Measurements from ENCODE around the gene PLA2R1. TPM values are rescaled to one million over a fixed set of nuclear protein-coding genes. Genes with fewer than 3 reads are reported as not detected.

PLA2R1 gene
- total and polyA plus RNA-seq, 2 donors (not counting 1 experiment from before 2014, with no cell fraction given): 8.0 to 8.3 TPM

GRCh38 chr2:160087854-160088745, 25.7 kb upstream of the PLA2R1 start:
- Histone ChIP-seq H3K4me1 (ENCODE audit: control insufficient read depth, extremely low read depth, insufficient read depth, low read length) (no peaks in the 10 kb centered on the region), H3K4me2 (ENCODE audit: extremely low read depth, insufficient read depth, low read length) (no peak overlapping the region), H2AFZ (ENCODE audit: low read length) (no peak overlapping the region), H3K9me3 (ENCODE audit: control insufficient read depth, insufficient read depth, low read depth, low read length) (no peaks in the 10 kb centered on the region), H3K36me3 (ENCODE audit: control insufficient read depth, insufficient read depth, low read length) (no peaks in the 10 kb centered on the region), H3K27me3 (ENCODE audit: control insufficient read depth, insufficient read depth, low read length) (peaks cover 2% of the 10 kb centered on the region), H3K79me2 (ENCODE audit: control insufficient read depth, insufficient read depth, low read length) (no peaks in the 10 kb centered on the region), H4K20me1 (ENCODE audit: control insufficient read depth, extremely low read depth, insufficient read depth, low read length) (no peaks in the 10 kb centered on the region), H3K4me3 (replicated peaks in 1 of 4; ENCODE audit: control extremely low read depth in 1 of 4, insufficient read depth in 1 of 4, low read depth in 3 of 4, low read length in 4 of 4) (no peak overlapping the region), H3K9ac (ENCODE audit: insufficient read depth, low read length) (no peak overlapping the region), H3K27ac (ENCODE audit: insufficient read depth, low read length) (no peak overlapping the region)
- TF ChIP-seq EZH2 (IDR thresholded peaks at IDR 0.05; ENCODE audit: low read length, missing control alignments) (no peak), CTCF (conservative IDR thresholded peaks at IDR 0.05 in 1 of 2, IDR thresholded peaks at IDR 0.05 in 1 of 2; ENCODE audit: low read depth in 1 of 2, low read length in 2 of 2) (peak in 1 of 2 donors; percentile 23)
- peak in 1 of 2 donors; percentile 29 for DNase-seq (ENCODE audit: low read depth in 2 of 2)

- Histone ChIP-seq H3K4me3 (replicated peaks in 1 of 4; ENCODE audit: control extremely low read depth in 1 of 4, insufficient read depth in 1 of 4, low read depth in 3 of 4, low read length in 4 of 4) (no peak overlapping the region), H3K4me2 (ENCODE audit: extremely low read depth, insufficient read depth, low read length) (no peak overlapping the region), H2AFZ (ENCODE audit: low read length) (no peak overlapping the region), H3K27ac (ENCODE audit: insufficient read depth, low read length) (no peak overlapping the region), H3K79me2 (ENCODE audit: control insufficient read depth, insufficient read depth, low read length) (no peaks in the 10 kb centered on the region), H3K27me3 (ENCODE audit: control insufficient read depth, insufficient read depth, low read length) (peaks cover 2% of the 10 kb centered on the region), H3K9me3 (ENCODE audit: control insufficient read depth, insufficient read depth, low read depth, low read length) (no peaks in the 10 kb centered on the region), H3K36me3 (ENCODE audit: control insufficient read depth, insufficient read depth, low read length) (no peaks in the 10 kb centered on the region), H4K20me1 (ENCODE audit: control insufficient read depth, extremely low read depth, insufficient read depth, low read length) (no peaks in the 10 kb centered on the region), H3K9ac (ENCODE audit: insufficient read depth, low read length) (no peak overlapping the region), H3K4me1 (ENCODE audit: control insufficient read depth, extremely low read depth, insufficient read depth, low read length) (no peaks in the 10 kb centered on the region)
- TF ChIP-seq CTCF (conservative IDR thresholded peaks at IDR 0.05 in 1 of 2, IDR thresholded peaks at IDR 0.05 in 1 of 2; ENCODE audit: low read depth in 1 of 2, low read length in 2 of 2): no peak
- TF ChIP-seq EZH2 (IDR thresholded peaks at IDR 0.05; ENCODE audit: low read length, missing control alignments): no peak
- DNase-seq (ENCODE audit: low read depth in 2 of 2): no peak
These were observed 23.2 kb upstream of the PLA2R1 start for GRCh38 chr2:160085662-160086061.

- H3K9me3 ChIP-seq (ENCODE audit: control insufficient read depth, insufficient read depth, low read depth, low read length): no peaks in the 10 kb centered on the region
- H3K4me1 ChIP-seq (ENCODE audit: control insufficient read depth, extremely low read depth, insufficient read depth, low read length): no peaks in the 10 kb centered on the region
- no peak overlapping the region for H3K9ac ChIP-seq (ENCODE audit: insufficient read depth, low read length)
- no peak overlapping the region for H3K27ac ChIP-seq (ENCODE audit: insufficient read depth, low read length)
- no peak overlapping the region for H3K4me3 ChIP-seq (replicated peaks in 1 of 4; ENCODE audit: control extremely low read depth in 1 of 4, insufficient read depth in 1 of 4, low read depth in 3 of 4, low read length in 4 of 4)
- H3K27me3 ChIP-seq (ENCODE audit: control insufficient read depth, insufficient read depth, low read length): peaks cover 4% of the 10 kb centered on the region
- no peak for DNase-seq (ENCODE audit: low read depth in 2 of 2)
- no peak overlapping the region for H3K4me2 ChIP-seq (ENCODE audit: extremely low read depth, insufficient read depth, low read length)
- no peak for TF ChIP-seq EZH2 (IDR thresholded peaks at IDR 0.05; ENCODE audit: low read length, missing control alignments)
- no peak for TF ChIP-seq CTCF (conservative IDR thresholded peaks at IDR 0.05 in 1 of 2, IDR thresholded peaks at IDR 0.05 in 1 of 2; ENCODE audit: low read depth in 1 of 2, low read length in 2 of 2)
- H4K20me1 ChIP-seq (ENCODE audit: control insufficient read depth, extremely low read depth, insufficient read depth, low read length): no peaks in the 10 kb centered on the region
- H3K79me2 ChIP-seq (ENCODE audit: control insufficient read depth, insufficient read depth, low read length): no peaks in the 10 kb centered on the region
- no peaks in the 10 kb centered on the region for H3K36me3 ChIP-seq (ENCODE audit: control insufficient read depth, insufficient read depth, low read length)
- H2AFZ ChIP-seq (ENCODE audit: low read length): no peak overlapping the region
These were observed 15.7 kb upstream of the PLA2R1 start for GRCh38 chr2:160077912-160078810.

Data from fibroblast of lung (primary cell).